NB4 (cell line): ENCODE data around the gene BCL11A.

Source experiments
- POLR2A ChIP-seq: IDR thresholded peaks from 2 replicates; pipeline ENCODE4 v1.6.1; 2011; ENCODE audit warnings: mild to moderate bottlenecking; ENCODE audit not compliant: insufficient read length; ENCODE audit errors: extremely low read depth
- TF ChIP-seq, protein P1 (sequence below): IDR thresholded peaks from one replicate; pipeline ENCODE4 v1.5.1; 2012; ENCODE audit warnings: low read depth, low read length

DNA sequence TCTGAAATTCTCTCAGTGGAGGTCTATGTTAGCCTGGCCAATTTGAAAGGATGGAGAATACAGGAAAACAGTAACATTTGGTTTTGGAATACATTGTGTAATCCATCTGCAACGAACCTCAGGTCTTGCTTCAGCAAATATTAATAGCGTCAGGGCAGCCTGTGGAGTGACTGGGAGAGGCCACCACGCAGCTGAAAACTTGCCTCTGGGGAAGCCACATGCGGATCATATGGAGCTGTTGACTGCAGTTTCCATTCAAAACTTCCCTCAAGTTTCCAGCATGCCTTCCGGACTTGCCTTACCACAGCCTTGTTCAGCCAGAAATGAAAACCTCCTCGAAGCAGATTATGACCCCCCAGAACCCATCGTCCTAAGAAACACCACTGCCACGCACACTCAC, 25.7 kb downstream of the BCL11A start:
- TF ChIP-seq, protein P1, sequence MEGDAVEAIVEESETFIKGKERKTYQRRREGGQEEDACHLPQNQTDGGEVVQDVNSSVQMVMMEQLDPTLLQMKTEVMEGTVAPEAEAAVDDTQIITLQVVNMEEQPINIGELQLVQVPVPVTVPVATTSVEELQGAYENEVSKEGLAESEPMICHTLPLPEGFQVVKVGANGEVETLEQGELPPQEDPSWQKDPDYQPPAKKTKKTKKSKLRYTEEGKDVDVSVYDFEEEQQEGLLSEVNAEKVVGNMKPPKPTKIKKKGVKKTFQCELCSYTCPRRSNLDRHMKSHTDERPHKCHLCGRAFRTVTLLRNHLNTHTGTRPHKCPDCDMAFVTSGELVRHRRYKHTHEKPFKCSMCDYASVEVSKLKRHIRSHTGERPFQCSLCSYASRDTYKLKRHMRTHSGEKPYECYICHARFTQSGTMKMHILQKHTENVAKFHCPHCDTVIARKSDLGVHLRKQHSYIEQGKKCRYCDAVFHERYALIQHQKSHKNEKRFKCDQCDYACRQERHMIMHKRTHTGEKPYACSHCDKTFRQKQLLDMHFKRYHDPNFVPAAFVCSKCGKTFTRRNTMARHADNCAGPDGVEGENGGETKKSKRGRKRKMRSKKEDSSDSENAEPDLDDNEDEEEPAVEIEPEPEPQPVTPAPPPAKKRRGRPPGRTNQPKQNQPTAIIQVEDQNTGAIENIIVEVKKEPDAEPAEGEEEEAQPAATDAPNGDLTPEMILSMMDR = no peak
- TF ChIP-seq POLR2A = no peak
